Measurements from ENCODE around the gene TNNC2.

TNNC2 gene

DNA sequence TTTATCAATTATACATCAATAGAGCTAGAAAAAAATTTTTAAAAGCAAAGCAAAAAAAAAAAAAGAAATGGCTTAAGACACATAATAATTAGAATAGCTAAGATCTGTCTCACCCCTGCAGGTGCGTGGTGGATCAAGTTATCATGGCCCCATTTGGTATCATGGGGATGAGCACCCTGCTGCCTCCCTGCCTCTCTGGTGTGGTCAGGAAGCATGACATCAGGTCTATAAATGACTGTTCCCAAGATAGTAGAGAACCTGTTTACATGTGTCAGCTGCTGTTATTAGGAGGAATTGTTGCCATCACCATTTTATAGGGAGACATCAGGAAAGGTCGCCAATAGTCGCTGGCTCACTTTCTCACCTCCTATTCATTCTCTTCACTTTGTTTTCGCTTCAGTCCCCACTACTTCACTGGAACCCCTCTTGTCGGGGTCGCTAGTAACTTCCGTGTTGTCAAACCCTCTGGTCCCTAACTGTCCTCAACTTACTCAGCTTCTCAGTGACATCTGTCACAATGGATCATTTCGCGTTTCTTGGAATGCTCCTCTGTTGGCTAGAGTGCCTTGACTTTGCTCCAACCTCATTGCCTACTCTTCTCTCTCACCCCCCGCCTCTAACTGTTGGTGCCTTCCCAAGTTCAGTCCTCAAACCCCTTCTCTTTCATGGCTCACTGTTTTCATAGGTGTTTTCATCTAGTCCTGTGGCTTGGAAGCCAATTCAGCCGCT, 30.6 kb downstream of the TNNC2 start:
- CTCF ChIA-PET, result interaction anchor here (0.6 to 2.2 kb wide), 4 partner anchors 9 to 346 kb away, joined by 3 to 9 read pairs (median 3); partner anchors contain the start of gene ZSWIM1
- TF ChIP-seq, protein P1, sequence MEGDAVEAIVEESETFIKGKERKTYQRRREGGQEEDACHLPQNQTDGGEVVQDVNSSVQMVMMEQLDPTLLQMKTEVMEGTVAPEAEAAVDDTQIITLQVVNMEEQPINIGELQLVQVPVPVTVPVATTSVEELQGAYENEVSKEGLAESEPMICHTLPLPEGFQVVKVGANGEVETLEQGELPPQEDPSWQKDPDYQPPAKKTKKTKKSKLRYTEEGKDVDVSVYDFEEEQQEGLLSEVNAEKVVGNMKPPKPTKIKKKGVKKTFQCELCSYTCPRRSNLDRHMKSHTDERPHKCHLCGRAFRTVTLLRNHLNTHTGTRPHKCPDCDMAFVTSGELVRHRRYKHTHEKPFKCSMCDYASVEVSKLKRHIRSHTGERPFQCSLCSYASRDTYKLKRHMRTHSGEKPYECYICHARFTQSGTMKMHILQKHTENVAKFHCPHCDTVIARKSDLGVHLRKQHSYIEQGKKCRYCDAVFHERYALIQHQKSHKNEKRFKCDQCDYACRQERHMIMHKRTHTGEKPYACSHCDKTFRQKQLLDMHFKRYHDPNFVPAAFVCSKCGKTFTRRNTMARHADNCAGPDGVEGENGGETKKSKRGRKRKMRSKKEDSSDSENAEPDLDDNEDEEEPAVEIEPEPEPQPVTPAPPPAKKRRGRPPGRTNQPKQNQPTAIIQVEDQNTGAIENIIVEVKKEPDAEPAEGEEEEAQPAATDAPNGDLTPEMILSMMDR (IDR thresholded peaks at IDR 0.05; ENCODE audit: control extremely low read depth, extremely low read depth, low read depth, missing control alignments), result no peak
- no peak for DNase-seq (ENCODE audit: extremely low spot score)
- POLR2A ChIA-PET, result interaction anchor here (1.0 kb wide), 1 partner anchor 16 kb away, joined by 3 read pairs; the partner anchor contains the start of gene UBE2C

DNA sequence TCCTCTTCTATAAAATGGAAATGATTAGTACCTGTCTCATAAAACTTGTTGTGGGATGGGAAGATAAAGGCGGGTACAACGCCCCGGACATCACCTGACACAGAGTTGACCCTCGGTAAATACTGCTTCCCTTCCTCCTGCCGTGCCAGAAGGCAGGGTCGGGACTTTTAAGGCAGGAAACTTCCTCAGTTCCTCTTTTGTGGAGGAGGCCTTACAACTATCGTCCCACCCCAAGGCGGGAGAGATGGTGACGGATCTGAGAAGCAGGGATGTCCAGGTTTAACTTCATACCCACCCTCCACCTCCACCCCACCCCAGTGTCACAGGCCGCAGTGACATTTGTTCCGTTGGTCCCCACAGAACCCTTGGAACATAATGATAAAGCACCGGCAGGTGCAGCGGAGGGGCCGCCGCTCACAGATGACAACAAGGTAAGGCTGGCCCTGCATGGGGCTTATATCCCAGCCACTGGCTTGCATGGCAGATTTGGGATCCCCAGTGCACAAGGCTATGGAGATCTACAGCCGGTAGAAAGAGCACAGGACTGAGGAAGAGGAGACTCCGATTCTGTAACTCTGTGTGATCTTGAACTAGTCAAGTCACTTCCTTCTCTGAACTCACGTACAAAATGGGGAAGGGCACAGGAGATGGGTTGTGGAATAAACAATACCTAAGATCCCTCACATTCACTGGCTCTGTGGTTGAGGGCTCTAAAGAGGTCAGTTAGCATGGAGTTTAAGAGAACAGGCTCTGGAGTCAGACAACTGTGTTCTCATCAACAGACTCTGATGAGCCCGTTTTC, 34.6 kb downstream of the TNNC2 start:
- ChIA-PET CTCF (interaction anchor here (0.7 to 3.4 kb wide), 3 partner anchors 15 to 66 kb away, joined by 3 to 26 read pairs (median 3); no protein-coding TSS in a partner anchor), POLR2A (no interaction called here)
- TF ChIP-seq, protein P1 (IDR thresholded peaks at IDR 0.05; ENCODE audit: control extremely low read depth, extremely low read depth, low read depth, missing control alignments), result no peak
- DNase-seq (ENCODE audit: extremely low spot score), result no peak

DNA sequence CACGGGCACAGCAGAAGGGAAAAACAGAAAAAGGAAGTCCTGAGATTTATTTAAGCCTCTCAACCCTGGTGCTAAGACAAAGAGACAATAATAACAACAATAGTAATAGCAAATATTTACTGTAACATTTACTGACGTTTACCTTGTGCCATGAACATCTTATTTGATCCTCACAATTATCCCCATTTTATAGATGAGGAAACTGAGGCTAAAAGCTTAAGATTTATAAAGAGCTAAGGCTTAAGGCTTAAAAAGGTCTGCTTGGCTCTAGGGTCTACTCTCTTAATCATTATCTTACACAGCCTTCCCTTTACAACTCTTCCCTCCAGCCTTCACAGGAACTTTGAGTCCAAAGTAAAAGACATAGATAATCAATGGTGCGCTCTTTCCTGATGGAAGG, 38.8 kb downstream of the TNNC2 start:
- CTCF ChIA-PET, result interaction anchor here (0.6 kb wide), 1 partner anchor 10 kb away, joined by 3 read pairs; no protein-coding TSS in a partner anchor
- POLR2A ChIA-PET, result no interaction called here
- no peak for DNase-seq (ENCODE audit: extremely low spot score)
- TF ChIP-seq, protein P1 (IDR thresholded peaks at IDR 0.05; ENCODE audit: control extremely low read depth, extremely low read depth, low read depth, missing control alignments), result no peak

DNA sequence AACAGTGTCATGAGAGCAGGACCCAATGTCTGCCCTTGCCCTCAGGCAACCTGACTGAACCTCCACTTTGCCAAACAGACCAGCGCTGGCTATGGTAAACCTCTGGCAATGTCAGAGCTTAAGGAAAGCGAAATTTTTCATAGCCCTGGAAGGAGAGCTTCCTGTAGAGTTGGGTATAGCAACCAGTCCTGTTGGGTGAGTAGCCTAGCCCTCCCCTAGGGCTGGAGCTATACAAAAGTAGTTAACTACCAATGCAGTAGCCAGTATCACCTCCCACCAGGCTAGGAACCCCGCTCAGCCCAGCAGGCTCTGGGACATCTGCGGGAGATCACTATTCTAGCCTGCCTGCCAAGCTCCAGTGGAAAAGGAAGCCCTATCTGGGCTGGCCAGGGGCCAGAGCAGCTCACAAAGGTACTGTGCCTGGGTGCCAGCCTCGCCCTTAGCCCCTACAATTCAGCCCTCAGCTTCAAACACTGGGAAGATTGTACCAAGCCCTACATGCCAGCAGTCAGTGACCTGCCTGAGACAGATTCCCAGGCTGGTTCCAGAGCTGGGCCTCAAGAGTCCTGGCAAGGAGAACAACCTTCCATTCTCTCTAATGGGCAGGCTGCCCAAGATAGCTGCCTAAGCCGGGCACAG, 43.3 kb downstream of the TNNC2 start:
- no peak for DNase-seq (ENCODE audit: extremely low spot score)
- CTCF ChIA-PET, result interaction anchor here (1.5 to 2.3 kb wide), 2 partner anchors 13 to 410 kb away, joined by 3 to 19 read pairs; no protein-coding TSS in a partner anchor
- POLR2A ChIA-PET, result no interaction called here

DNA sequence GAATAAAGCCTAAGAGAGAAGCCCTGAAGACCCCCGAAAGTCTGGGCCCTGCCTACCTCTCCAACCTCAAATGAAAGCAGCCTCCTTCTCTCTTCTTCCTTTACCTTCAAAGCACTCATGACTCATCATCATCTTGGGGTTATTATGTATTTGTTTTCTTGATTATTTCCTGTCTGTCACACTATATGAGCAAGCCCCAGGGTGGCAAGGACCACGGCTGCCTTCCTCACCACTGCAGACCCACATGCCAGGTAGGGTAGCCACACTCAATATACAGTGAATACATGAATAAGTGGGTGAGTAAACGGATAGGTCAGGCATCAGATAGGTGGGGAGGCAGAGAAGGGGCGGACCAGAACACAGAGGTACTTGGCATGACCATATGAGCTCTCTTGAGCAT, 44.2 kb downstream of the TNNC2 start:
- TF ChIP-seq, protein P1 (IDR thresholded peaks at IDR 0.05; ENCODE audit: control extremely low read depth, extremely low read depth, low read depth, missing control alignments), result no peak
- no peak for DNase-seq (ENCODE audit: extremely low spot score)
- CTCF ChIA-PET, result interaction anchor here (2.3 kb wide), 1 partner anchor 12 kb away, joined by 19 read pairs; no protein-coding TSS in a partner anchor
- POLR2A ChIA-PET, result no interaction called here

More for the DNA sequence above, 43.3 kb downstream of the TNNC2 start:
- TF ChIP-seq, protein P1 (IDR thresholded peaks at IDR 0.05; ENCODE audit: control extremely low read depth, extremely low read depth, low read depth, missing control alignments), result no peak

DNA sequence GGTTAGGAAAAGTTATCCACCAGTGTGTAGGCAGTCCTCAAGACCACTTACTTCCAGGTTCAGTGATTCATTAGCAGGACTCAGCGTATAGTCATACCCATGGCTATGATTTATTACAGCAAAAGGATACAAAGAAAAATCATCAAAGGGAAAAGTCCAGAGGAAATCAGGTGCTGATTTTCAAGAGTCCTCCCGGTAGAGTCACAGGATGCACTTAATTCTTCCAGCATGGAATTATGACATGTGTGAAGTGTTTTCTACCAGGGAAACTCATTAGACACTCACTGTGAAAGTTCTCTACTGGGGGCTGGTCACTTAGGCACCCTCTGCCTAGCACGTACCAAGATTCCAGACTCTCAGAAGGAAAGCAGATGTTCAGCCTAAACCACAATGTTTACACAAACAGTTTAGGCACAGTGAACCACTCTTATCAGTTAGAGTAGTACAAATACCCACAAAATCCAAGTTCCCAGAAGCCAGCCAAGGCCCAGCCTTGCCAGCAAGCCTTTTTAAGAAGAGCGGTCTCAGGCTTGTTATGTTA, 45.7 kb downstream of the TNNC2 start:
- TF ChIP-seq, protein P1 (IDR thresholded peaks at IDR 0.05; ENCODE audit: control extremely low read depth, extremely low read depth, low read depth, missing control alignments), result no peak
- CTCF ChIA-PET, result interaction anchor here (1.7 kb wide), 1 partner anchor 10 kb away, joined by 27 read pairs; no protein-coding TSS in a partner anchor
- POLR2A ChIA-PET, result no interaction called here
- DNase-seq (ENCODE audit: extremely low spot score), result no peak
